Spleen (tissue), 7 donors: ENCODE data around the gene FAM131C.

Source experiments
- CTCF ChIP-seq, 11 experiments: fragments of 200-600 bp in 7 of 11; fragments of 450-650 bp in 4 of 11; sonication (generic) in 4 of 11; IDR thresholded peaks in 8 of 11; conservative IDR thresholded peaks in 3 of 11; 1 replicate in 7 of 11; 2 replicates in 4 of 11; pipeline versions ENCODE4 v1.4.0 to v1.8.0; 2016 to 2021; ENCODE audit warnings: antibody characterized with exemption in 11 of 11, inconsistent platforms in 4 of 11, mild to moderate bottlenecking in 1 of 11
- POLR2A ChIP-seq, 3 donors: fragments of 450-650 bp; IDR thresholded peaks; one replicate each; pipeline ENCODE4 v1.5.1; 2017; ENCODE audit warnings: antibody characterized with exemption in 3 of 3, mild to moderate bottlenecking in 1 of 3
- donor health status: DM: no; HTN: no; CAD: no; lungs with moderate emphysema.
- donor health status: DM: no; HTN: no; CAD: no.
- donor health status: DM: no; HTN: no; CAD: no.

GRCh38 chr1:16017076-16017460 is 56.4 kb downstream of the FAM131C start:
- TF ChIP-seq CTCF (IDR thresholded peaks at IDR 0.05 in 8 of 11, conservative IDR thresholded peaks at IDR 0.05 in 3 of 11) (no peak), POLR2A (IDR thresholded peaks at IDR 0.05) (no peak)
